Measurements from ENCODE around the gene ARHGEF3. TPM values are rescaled to one million over a fixed set of nuclear protein-coding genes. Genes with fewer than 3 reads are reported as not detected.

Gene ARHGEF3
- total RNA-seq, 6 experiments from 2014 or later: 1.0 to 2.9 (median 1.6) TPM

DNA sequence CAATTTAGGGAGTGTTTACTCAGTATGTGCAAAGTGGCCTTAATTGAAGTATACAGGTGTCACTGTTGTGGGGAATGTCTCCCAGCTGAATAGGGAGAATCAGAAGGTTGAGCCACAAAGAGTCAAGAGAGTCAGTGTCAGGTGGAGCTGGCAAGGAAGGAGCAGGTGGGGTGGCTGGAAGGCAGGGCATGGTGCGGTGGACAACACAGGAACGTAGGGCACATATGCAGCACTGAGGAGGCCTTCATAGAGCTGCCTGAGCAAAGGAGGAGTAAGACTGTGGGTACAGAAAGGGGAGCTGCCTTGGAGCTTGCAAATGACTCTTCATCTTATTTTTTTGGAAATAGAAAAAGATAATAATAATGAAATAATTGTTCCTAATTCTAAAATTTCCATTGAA lies 20.0 kb downstream of the ARHGEF3 start:
- Histone ChIP-seq H3K4me3 (no peak overlapping the region), H3K27me3 (peaks cover 0 to 2% of the 10 kb centered on the region in 2 donors), H3K9me3 (no peaks in the 10 kb centered on the region), H3K27ac (no peak overlapping the region), H3K36me3 (no peaks in the 10 kb centered on the region), H3K4me1 (peaks cover 0 to 43% (median 16%) of the 10 kb centered on the region in 4 donors)
- intact Hi-C loops (cut with DNase I): no loop called here
- TF ChIP-seq, protein P1, sequence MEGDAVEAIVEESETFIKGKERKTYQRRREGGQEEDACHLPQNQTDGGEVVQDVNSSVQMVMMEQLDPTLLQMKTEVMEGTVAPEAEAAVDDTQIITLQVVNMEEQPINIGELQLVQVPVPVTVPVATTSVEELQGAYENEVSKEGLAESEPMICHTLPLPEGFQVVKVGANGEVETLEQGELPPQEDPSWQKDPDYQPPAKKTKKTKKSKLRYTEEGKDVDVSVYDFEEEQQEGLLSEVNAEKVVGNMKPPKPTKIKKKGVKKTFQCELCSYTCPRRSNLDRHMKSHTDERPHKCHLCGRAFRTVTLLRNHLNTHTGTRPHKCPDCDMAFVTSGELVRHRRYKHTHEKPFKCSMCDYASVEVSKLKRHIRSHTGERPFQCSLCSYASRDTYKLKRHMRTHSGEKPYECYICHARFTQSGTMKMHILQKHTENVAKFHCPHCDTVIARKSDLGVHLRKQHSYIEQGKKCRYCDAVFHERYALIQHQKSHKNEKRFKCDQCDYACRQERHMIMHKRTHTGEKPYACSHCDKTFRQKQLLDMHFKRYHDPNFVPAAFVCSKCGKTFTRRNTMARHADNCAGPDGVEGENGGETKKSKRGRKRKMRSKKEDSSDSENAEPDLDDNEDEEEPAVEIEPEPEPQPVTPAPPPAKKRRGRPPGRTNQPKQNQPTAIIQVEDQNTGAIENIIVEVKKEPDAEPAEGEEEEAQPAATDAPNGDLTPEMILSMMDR (IDR thresholded peaks at IDR 0.05): no peak
- TF ChIP-seq POLR2A (IDR thresholded peaks at IDR 0.05): no peak
- ATAC-seq: no peak
- no peak for DNase-seq
- 95% methylated on average over 2 of the region's 2 CpGs for WGBS (ENCODE audit: insufficient coverage, low coverage, low lambda C conversion rate, missing lambda C conversion rate)

DNA sequence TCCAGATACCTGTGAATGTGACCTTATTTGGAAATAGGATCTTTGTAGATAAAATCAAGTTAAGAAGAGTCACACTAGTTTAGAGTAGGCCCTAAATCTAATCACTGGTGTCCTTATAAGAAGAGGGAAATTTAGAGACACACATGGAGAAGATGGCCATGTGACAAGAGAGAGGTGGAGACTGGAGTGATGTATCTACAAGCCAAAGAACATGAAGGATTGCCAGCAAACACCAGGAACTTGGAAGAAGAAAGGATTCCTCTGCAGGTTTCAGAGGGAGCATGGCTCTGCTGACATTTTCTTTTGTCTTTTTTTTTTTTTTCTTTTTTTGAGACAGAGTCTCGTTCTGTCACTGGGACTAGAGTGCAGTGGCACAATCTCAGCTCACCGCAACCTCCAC lies 20.8 kb downstream of the ARHGEF3 start:
- no peak for DNase-seq
- WGBS (ENCODE audit: insufficient coverage, low coverage, low lambda C conversion rate, missing lambda C conversion rate): 100% methylated on average over 2 of the region's 2 CpGs
- Histone ChIP-seq H3K4me3 (no peak overlapping the region), H3K9me3 (no peaks in the 10 kb centered on the region), H3K36me3 (no peaks in the 10 kb centered on the region), H3K27ac (no peak overlapping the region), H3K4me1 (peaks cover 0 to 43% (median 16%) of the 10 kb centered on the region in 4 donors), H3K27me3 (peaks cover 0 to 2% of the 10 kb centered on the region in 2 donors)
- TF ChIP-seq, protein P1 (IDR thresholded peaks at IDR 0.05): no peak
- no peak for TF ChIP-seq POLR2A (IDR thresholded peaks at IDR 0.05)
- no peak for ATAC-seq
- intact Hi-C loops (cut with DNase I): no loop called here

DNA sequence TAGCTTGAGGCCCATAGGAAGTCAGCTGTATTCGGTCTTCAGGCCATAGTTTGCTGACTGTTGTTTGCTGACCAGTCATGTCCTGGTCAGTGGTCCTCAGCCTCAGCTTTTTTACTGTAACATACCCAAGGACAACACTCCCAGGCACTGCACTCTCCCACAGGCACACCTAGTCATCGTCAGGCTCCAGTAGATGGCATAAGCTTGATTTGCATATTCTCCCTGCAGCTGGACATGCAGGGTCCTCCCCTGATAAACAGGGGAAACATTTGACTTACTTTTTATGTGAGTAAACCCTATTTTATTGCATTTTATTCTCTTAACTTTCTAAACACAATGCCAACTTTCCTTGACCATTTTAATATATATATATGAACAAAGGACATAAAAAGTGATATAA lies 22.9 kb downstream of the ARHGEF3 start:
- H3K27ac ChIP-seq: no peak overlapping the region
- DNase-seq (no peak), ATAC-seq (no peak)
- H3K27me3 ChIP-seq: peaks cover 0 to 2% of the 10 kb centered on the region in 2 donors
- no peak overlapping the region for H3K4me3 ChIP-seq
- H3K36me3 ChIP-seq: no peaks in the 10 kb centered on the region
- peaks cover 0 to 24% (median 11%) of the 10 kb centered on the region in 4 donors for H3K4me1 ChIP-seq
- TF ChIP-seq, protein P1 (IDR thresholded peaks at IDR 0.05): no peak
- no peak for TF ChIP-seq POLR2A (IDR thresholded peaks at IDR 0.05)
- no peaks in the 10 kb centered on the region for H3K9me3 ChIP-seq
- WGBS (ENCODE audit: insufficient coverage, low coverage, low lambda C conversion rate, missing lambda C conversion rate): 59% methylated on average over 2 of the region's 2 CpGs
- intact Hi-C loops (cut with DNase I): no loop called here

DNA sequence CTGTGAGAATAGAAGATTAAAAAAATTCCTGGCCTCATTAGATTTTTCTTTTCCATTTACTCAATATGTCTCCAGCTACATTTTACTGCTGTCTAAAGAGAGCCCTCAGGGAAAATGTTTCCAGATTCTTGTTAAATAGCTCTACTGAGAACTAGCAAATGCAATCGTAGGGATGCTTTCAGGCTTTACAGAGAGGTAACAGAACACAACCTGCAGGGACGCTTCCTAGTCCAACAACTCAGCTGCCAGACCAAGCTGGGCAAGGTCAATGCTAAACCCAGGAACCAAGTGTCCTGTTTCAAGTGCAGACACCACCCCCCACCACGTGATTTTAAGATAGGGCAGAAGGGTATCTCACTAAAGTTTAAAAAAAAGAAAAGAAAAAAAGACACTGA lies 25.2 kb downstream of the ARHGEF3 start:
- no peak for ATAC-seq
- 62% methylated on average over 3 of the region's 3 CpGs for WGBS (ENCODE audit: insufficient coverage, low coverage, low lambda C conversion rate, missing lambda C conversion rate)
- peaks cover 0 to under 1% (median 0%) of the 10 kb centered on the region in 4 donors for H3K4me1 ChIP-seq
- no peaks in the 10 kb centered on the region for H3K9me3 ChIP-seq
- no peak overlapping the region for H3K27ac ChIP-seq
- H3K4me3 ChIP-seq: no peak overlapping the region
- DNase-seq: no peak
- peaks cover 0 to 2% of the 10 kb centered on the region in 2 donors for H3K27me3 ChIP-seq
- intact Hi-C loops (cut with DNase I): no loop called here
- H3K36me3 ChIP-seq: no peaks in the 10 kb centered on the region
- no peak for TF ChIP-seq POLR2A (IDR thresholded peaks at IDR 0.05)
- TF ChIP-seq, protein P1 (IDR thresholded peaks at IDR 0.05): no peak
